GM12878 (cell line): ENCODE measurements around the gene ACSM4.

ENCODE experiments used
- CEBPB ChIP-seq, 2 experiments: fragments of 150-350 bp in 1 of 2; IDR thresholded peaks; 2 replicates each; pipeline ENCODE4 v1.6.1; 2012 to 2014; ENCODE audit warnings: low read depth in 2 of 2, low read length in 2 of 2, borderline replicate concordance in 1 of 2, inconsistent platforms in 1 of 2
- RFX5 ChIP-seq: IDR thresholded peaks from 2 replicates; pipeline ENCODE4 v1.6.1; 2011; ENCODE audit warnings: low read depth, low read length, improper control_type of control experiment
- TF ChIP-seq, protein P1 (sequence below), 3 experiments: IDR thresholded peaks in 2 of 3; conservative IDR thresholded peaks in 1 of 3; 2 replicates each; pipeline ENCODE4 v1.5.1; 2011; ENCODE audit warnings: low read depth in 3 of 3, low read length in 3 of 3, mild to moderate bottlenecking in 3 of 3, control low read depth in 2 of 3, moderate library complexity in 2 of 3, inconsistent platforms in 1 of 3, mixed read lengths in 1 of 3; ENCODE audit not compliant: control insufficient read depth in 2 of 3, insufficient read depth in 1 of 3; ENCODE audit errors: extremely low read depth in 1 of 3

DNA sequence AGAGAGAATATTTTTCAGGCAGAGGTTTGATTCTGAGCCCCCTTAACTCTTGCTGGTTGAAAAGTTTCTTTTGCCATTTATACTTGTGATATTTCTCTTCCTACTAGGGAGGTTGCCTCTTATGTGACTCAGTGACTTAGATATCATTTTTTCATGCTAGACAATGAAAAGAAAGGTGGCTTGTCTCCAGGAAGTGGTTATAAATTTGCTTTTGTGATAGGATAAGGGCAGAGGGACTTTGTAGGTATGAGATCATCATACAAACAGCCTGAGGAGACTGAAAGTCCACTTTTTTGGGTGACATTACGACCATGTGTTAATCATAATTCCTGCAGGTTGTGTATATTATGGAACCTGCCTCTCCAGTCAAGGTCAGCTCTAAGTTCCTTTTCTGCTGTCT is 35.8 kb downstream of the ACSM4 start:
- TF ChIP-seq, protein P1, sequence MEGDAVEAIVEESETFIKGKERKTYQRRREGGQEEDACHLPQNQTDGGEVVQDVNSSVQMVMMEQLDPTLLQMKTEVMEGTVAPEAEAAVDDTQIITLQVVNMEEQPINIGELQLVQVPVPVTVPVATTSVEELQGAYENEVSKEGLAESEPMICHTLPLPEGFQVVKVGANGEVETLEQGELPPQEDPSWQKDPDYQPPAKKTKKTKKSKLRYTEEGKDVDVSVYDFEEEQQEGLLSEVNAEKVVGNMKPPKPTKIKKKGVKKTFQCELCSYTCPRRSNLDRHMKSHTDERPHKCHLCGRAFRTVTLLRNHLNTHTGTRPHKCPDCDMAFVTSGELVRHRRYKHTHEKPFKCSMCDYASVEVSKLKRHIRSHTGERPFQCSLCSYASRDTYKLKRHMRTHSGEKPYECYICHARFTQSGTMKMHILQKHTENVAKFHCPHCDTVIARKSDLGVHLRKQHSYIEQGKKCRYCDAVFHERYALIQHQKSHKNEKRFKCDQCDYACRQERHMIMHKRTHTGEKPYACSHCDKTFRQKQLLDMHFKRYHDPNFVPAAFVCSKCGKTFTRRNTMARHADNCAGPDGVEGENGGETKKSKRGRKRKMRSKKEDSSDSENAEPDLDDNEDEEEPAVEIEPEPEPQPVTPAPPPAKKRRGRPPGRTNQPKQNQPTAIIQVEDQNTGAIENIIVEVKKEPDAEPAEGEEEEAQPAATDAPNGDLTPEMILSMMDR (IDR thresholded peaks at IDR 0.05 in 2 of 3, conservative IDR thresholded peaks at IDR 0.05 in 1 of 3; ENCODE audit: control insufficient read depth in 2 of 3, extremely low read depth in 1 of 3, insufficient read depth in 1 of 3, low read depth in 3 of 3, low read length in 3 of 3), result no peak
- TF ChIP-seq CEBPB (IDR thresholded peaks at IDR 0.05; ENCODE audit: borderline replicate concordance in 1 of 2, low read depth in 2 of 2, low read length in 2 of 2), result no peak
- TF ChIP-seq RFX5, result no peak
